Measurements from ENCODE around the gene OCSTAMP. TPM values are rescaled to one million over a fixed set of nuclear protein-coding genes. Genes with fewer than 3 reads are reported as not detected.

OCSTAMP gene
- total RNA-seq, 3 donors from 2014 or later, result 0.32 TPM; not detected in 2

DNA sequence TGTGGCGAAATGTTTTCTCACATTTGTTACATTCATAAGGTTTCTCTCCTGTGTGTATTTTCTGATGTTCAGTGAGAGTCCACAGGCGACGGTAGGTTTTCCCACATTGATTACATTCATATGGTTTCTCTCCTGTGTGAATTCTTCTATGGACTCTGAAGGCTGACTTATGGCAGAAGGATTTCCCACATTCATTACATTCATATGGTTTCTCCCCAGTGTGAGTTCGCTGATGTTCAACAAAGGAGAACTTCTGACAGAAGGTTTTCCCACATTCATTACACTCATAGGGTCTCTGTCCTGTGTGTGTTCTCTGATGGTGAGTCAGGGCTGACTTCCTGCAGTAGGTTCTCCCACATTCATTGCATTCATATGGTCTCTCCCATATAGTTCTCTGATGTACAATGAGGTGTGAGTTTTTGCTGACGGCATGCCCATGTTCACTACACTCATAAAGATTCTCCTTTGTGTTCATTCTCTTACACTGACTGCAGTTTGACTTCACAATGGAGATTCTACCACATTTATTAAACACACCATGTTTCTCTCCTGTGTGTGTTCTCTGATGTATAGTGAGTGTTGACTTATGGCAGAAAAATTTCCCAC, 49.0 kb downstream of the OCSTAMP start:
- no peak for TF ChIP-seq POLR2A (IDR thresholded peaks at IDR 0.05)
- TF ChIP-seq POLR2AphosphoS5 (IDR thresholded peaks at IDR 0.05), result no peak
- no peak for TF ChIP-seq CTCF (IDR thresholded peaks at IDR 0.05)
- Histone ChIP-seq H3K9me3 (peaks cover 27 to 60% of the 10 kb centered on the region in 2 donors), H3K4me3 (no peak overlapping the region), H3K27ac (no peak overlapping the region), H3K4me1 (no peaks in the 10 kb centered on the region), H3K36me3 (no peaks in the 10 kb centered on the region), H3K27me3 (no peaks in the 10 kb centered on the region)
- DNase-seq (ENCODE audit: low spot score in 2 of 2), result no peak
- intact Hi-C loops (cut with DNase I; ENCODE audit: low total_unique reads), result no loop called here

GRCh38 chr20:46494077-46494476, 56.4 kb downstream of the OCSTAMP start:
- TF ChIP-seq POLR2A (IDR thresholded peaks at IDR 0.05), result no peak
- TF ChIP-seq POLR2AphosphoS5 (IDR thresholded peaks at IDR 0.05), result no peak
- TF ChIP-seq CTCF (IDR thresholded peaks at IDR 0.05), result no peak
- Histone ChIP-seq H3K9me3 (peaks cover 9 to 11% of the 10 kb centered on the region in 2 donors), H3K4me1 (no peaks in the 10 kb centered on the region), H3K36me3 (no peaks in the 10 kb centered on the region), H3K4me3 (no peak overlapping the region), H3K27me3 (no peaks in the 10 kb centered on the region), H3K27ac (no peak overlapping the region)
- DNase-seq (ENCODE audit: low spot score in 2 of 2), result no peak
- intact Hi-C loops (cut with DNase I; ENCODE audit: low total_unique reads), result no loop called here

GRCh38 chr20:46491354-46491753, 59.1 kb downstream of the OCSTAMP start:
- intact Hi-C loops (cut with DNase I; ENCODE audit: low total_unique reads), result no loop called here
- DNase-seq (ENCODE audit: low spot score in 2 of 2), result no peak
- no peaks in the 10 kb centered on the region for H3K4me1 ChIP-seq
- H3K36me3 ChIP-seq, result no peaks in the 10 kb centered on the region
- TF ChIP-seq POLR2AphosphoS5 (IDR thresholded peaks at IDR 0.05), result no peak
- no peak for TF ChIP-seq POLR2A (IDR thresholded peaks at IDR 0.05)
- TF ChIP-seq CTCF (IDR thresholded peaks at IDR 0.05), result no peak
- H3K4me3 ChIP-seq, result no peak overlapping the region
- H3K27me3 ChIP-seq, result no peaks in the 10 kb centered on the region
- H3K27ac ChIP-seq, result no peak overlapping the region
- no peaks in the 10 kb centered on the region for H3K9me3 ChIP-seq

Other genes starting within 250 kb of the OCSTAMP start
- under 1 TPM; 0.15 to 0.66 (median 0.16) TPM for gene CDH22, start 242.2 kb downstream of the OCSTAMP start, total RNA-seq
- 10 to 100 TPM; 41.0 to 63.3 (median 50.8) TPM for gene ELMO2, start 144.0 kb downstream of the OCSTAMP start, total RNA-seq
- 10 to 100 TPM in 1 of 3 donors, 1 to 10 TPM in 1, under 1 TPM in 1; 0.96 to 18.7 (median 8.2) TPM for gene ZNF334, start 37.1 kb downstream of the OCSTAMP start, total RNA-seq
- 1 to 10 TPM; 1.3 to 2.9 (median 1.6) TPM for gene SLC13A3, start 100.8 kb upstream of the OCSTAMP start, total RNA-seq
- 10 to 100 TPM; 14.4 to 29.2 (median 27.1) TPM for gene TP53RK, start 138.8 kb upstream of the OCSTAMP start, total RNA-seq
- gene SLC2A10, start 159.0 kb upstream of the OCSTAMP start, total RNA-seq, result 10 to 100 TPM; 19.8 to 42.9 (median 26.9) TPM